HepG2 (cell line): ENCODE results near the gene ZXDA. TPM values are rescaled to one million over a fixed set of nuclear protein-coding genes. Genes with fewer than 3 reads are reported as not detected.

Experiments
- ATAC-seq: fragments of 200-7000 bp; cut with Tn5 transposase; 3 replicates; pipeline ENCODE4 v1.9.1; 2020; ENCODE audit warnings: mild to moderate bottlenecking, moderate library complexity
- BruUV-seq: library from RNA; stranded (reverse); fragments of 400-500 nt; replicated peaks from 2 replicates; lab custom pipeline; 2021; lab: Mats Ljungman, UMichigan
- CTCF ChIA-PET: fragments of 300-600 bp; formaldehyde crosslinking; extraction: SDS; loops from one replicate; lab custom pipeline; 2021; ENCODE audit warnings: low total read pairs, inconsistent platforms, low intra/inter-chr PET ratio; lab: Yijun Ruan, JAX
- POLR2A ChIA-PET: fragments of 350-600 bp; sonication (Branson Sonifier 250); formaldehyde crosslinking; loops from one replicate; lab custom pipeline; 2020; ENCODE audit warnings: antibody characterized with exemption, inconsistent platforms; lab: Yijun Ruan, JAX
- DNase-seq: peaks from one replicate; pipeline ENCODE4 v3.0.0-alpha.2; 2015; ENCODE audit warnings: low spot score
- FAIRE-seq: peaks from 3 replicates; lab custom pipeline; 2011; peaks lifted over from hg19 to GRCh38; lab: Jason Lieb, UNC
- H2AFZ ChIP-seq: one replicate; pipeline ENCODE4 v1.6.1; 2011; ENCODE audit warnings: low read length, inconsistent platforms
- H3K27ac ChIP-seq: fragments of 300-600 bp; 3 replicates; pipeline ENCODE4 v1.8.0; 2011; ENCODE audit warnings: mixed run types, mild to moderate bottlenecking, mixed read lengths, low read length, inconsistent platforms; ENCODE audit not compliant: insufficient read depth; ENCODE audit errors: extremely low read length
- H3K27me3 ChIP-seq, 2 experiments: fragments of 200-600 bp in 1 of 2; 2 replicates in 1 of 2; 3 replicates in 1 of 2; pipeline versions ENCODE4 v1.6.0 to v1.8.0; 2011; ENCODE audit warnings: low read length in 2 of 2, mild to moderate bottlenecking in 2 of 2, moderate library complexity in 2 of 2, inconsistent platforms in 1 of 2; ENCODE audit not compliant: insufficient read depth in 2 of 2, control insufficient read depth in 1 of 2
- H3K36me3 ChIP-seq, 2 experiments: fragments of 200-600 bp in 1 of 2; replicated peaks in 1 of 2; 2 replicates in 1 of 2; 3 replicates in 1 of 2; pipeline versions ENCODE4 v1.5.1 to v1.8.0; 2011; ENCODE audit warnings: low read length in 2 of 2, inconsistent platforms in 1 of 2; ENCODE audit not compliant: insufficient read depth in 2 of 2, control insufficient read depth in 1 of 2
- H3K4me1 ChIP-seq: 2 replicates; pipeline ENCODE4 v1.5.1; 2012; ENCODE audit warnings: low read length, inconsistent platforms; ENCODE audit not compliant: insufficient read depth
- H3K4me2 ChIP-seq: 2 replicates; pipeline ENCODE4 v1.6.0; 2011; ENCODE audit warnings: low read depth, low read length, inconsistent platforms
- H3K4me3 ChIP-seq, 3 experiments: fragments of 200-600 bp in 1 of 3; sonication (generic), shearing (Covaris generic) in 1 of 3; replicated peaks in 1 of 3; 2 replicates each; pipeline ENCODE4 v1.5.1; 2011 to 2016; ENCODE audit warnings: low read length in 3 of 3, inconsistent platforms in 2 of 3, low read depth in 2 of 3, mild to moderate bottlenecking in 2 of 3, control low read depth in 1 of 3, mixed read lengths in 1 of 3; ENCODE audit not compliant: insufficient read depth in 1 of 3
- H3K79me2 ChIP-seq: one replicate; pipeline ENCODE4 v1.6.1; 2011; ENCODE audit warnings: low read length, inconsistent platforms; ENCODE audit not compliant: insufficient read depth
- H3K9ac ChIP-seq: 2 replicates; pipeline ENCODE4 v1.6.0; 2011; ENCODE audit warnings: mild to moderate bottlenecking, low read depth, low read length, inconsistent platforms; ENCODE audit not compliant: insufficient read depth
- H3K9me3 ChIP-seq: 2 replicates; pipeline ENCODE4 v1.5.1; 2012; ENCODE audit warnings: mild to moderate bottlenecking, low read length
- H4K20me1 ChIP-seq: 2 replicates; pipeline ENCODE4 v1.6.0; 2011; ENCODE audit warnings: inconsistent platforms, mild to moderate bottlenecking, low read length, moderate library complexity; ENCODE audit not compliant: insufficient read depth
- ARID2 ChIP-seq: sonication (generic); formaldehyde crosslinking; IDR thresholded peaks from 2 replicates; pipeline ENCODE4 v1.8.1; 2022; ENCODE audit warnings: mild to moderate bottlenecking, missing genetic modification reagents, borderline replicate concordance
- KDM5B ChIP-seq: sonication (generic); formaldehyde crosslinking; IDR thresholded peaks from 2 replicates; pipeline ENCODE4 v1.4.0; 2020; ENCODE audit warnings: missing genetic modification reagents, mild to moderate bottlenecking, borderline replicate concordance
- MAFK ChIP-seq, 2 experiments: IDR thresholded peaks in 1 of 2; conservative IDR thresholded peaks in 1 of 2; 2 replicates each; pipeline ENCODE4 v1.6.1; 2011; ENCODE audit warnings: improper control_type of control experiment in 2 of 2, low read length in 2 of 2
- MIER3 ChIP-seq: IDR thresholded peaks from 2 replicates; pipeline ENCODE4 v1.6.1; 2016; ENCODE audit warnings: missing compliant biosample characterization, borderline replicate concordance
- MLX ChIP-seq: IDR thresholded peaks from 2 replicates; pipeline ENCODE4 v1.6.1; 2016
- NFE2L2 ChIP-seq: fragments of 150-350 bp; IDR thresholded peaks from 2 replicates; pipeline ENCODE4 v1.6.1; 2014; ENCODE audit warnings: low read length
- NONO ChIP-seq, 2 experiments: fragments of 450-650 bp in 1 of 2; sonication (generic) in 1 of 2; formaldehyde crosslinking in 1 of 2; IDR thresholded peaks in 1 of 2; conservative IDR thresholded peaks in 1 of 2; 2 replicates each; pipeline versions ENCODE4 v1.6.1 to v1.8.0; 2017 to 2022; ENCODE audit warnings: mild to moderate bottlenecking in 1 of 2, missing genetic modification reagents in 1 of 2, moderate library complexity in 1 of 2
- NR2F1 ChIP-seq, 2 experiments: fragments of 450-650 bp in 1 of 2; formaldehyde crosslinking in 1 of 2; IDR thresholded peaks; 2 replicates each; pipeline versions ENCODE4 v1.5.0 to v1.6.1; 2016 to 2020; ENCODE audit warnings: mild to moderate bottlenecking in 1 of 2, missing compliant biosample characterization in 1 of 2, missing genetic modification reagents in 1 of 2, moderate library complexity in 1 of 2
- WIZ ChIP-seq: sonication (generic); formaldehyde crosslinking; IDR thresholded peaks from 2 replicates; pipeline ENCODE4 v1.5.1; 2020; ENCODE audit warnings: mild to moderate bottlenecking, missing genetic modification reagents
- ZNF282 ChIP-seq: fragments of 450-650 bp; IDR thresholded peaks from 2 replicates; pipeline ENCODE4 v1.6.1; 2018; ENCODE audit not compliant: partially characterized antibody
- ZNF775 ChIP-seq: sonication (generic); formaldehyde crosslinking; IDR thresholded peaks from 2 replicates; pipeline ENCODE4 v1.4.0; 2020; ENCODE audit warnings: missing genetic modification reagents, mild to moderate bottlenecking, moderate library complexity, borderline replicate concordance
- WGBS: methylation state at CpG from one replicate; pipeline ENCODE4 v1.1.6; 2017; ENCODE audit warnings: low lambda C conversion rate; 5-methylcytosine and 5-hydroxymethylcytosine counted together
- in situ Hi-C: cut with HindIII; loops from 2 replicates; pipeline ENCODE4 v1.10.0; 2017; ENCODE audit warnings: low pct_unique_long_range_greater_than_20kb; ENCODE audit not compliant: extremely low pct_ligation_motif_present
- intact Hi-C: fragments of 100-400 bp; cut with micrococcal nuclease; formaldehyde crosslinking; loops from one replicate; pipeline ENCODE4 v1.10.0; 2022; ENCODE audit not compliant: unreplicated experiment
- polyA plus RNA-seq, 8 experiments: library from polyadenylated mRNA; depleted of rRNA in 3 of 8; stranded (reverse) in 7 of 8; unstranded in 1 of 8; fragments of >200 nt; fragmentation: Illumina TruSeq in 4 of 8; extraction: Trizol in 4 of 8; gene quantifications; 2 replicates each; pipeline versions ENCODE4 v1.2.1 to v1.2.3, GENCODE V29; 2011 to 2016; ENCODE audit warnings: low read depth in 4 of 8, missing spikeins in 1 of 8, mixed read lengths in 1 of 8; ENCODE audit not compliant: insufficient read depth in 1 of 8
- total RNA-seq, 5 experiments: library from RNA; depleted of rRNA; stranded (reverse); fragments of >200 nt; fragmentation: Illumina TruSeq; extraction: Trizol; gene quantifications; 2 replicates each; pipeline ENCODE4 v1.2.3, GENCODE V29; 2016; ENCODE audit warnings: low read depth in 1 of 5

ZXDA gene
- total and polyA plus RNA-seq, 2 of the 13 experiments (the other 11 are each of a cell fraction or from before 2014, with no cell fraction given) = not detected

GRCh38 chrX:57871463-57871862 is 38.8 kb downstream of the ZXDA start:
- BruUV-seq = no TSS peak
- Histone ChIP-seq H3K4me1 (no peaks in the 10 kb centered on the region), H3K27me3 (no peaks in the 10 kb centered on the region), H2AFZ (no peak overlapping the region), H3K79me2 (no peaks in the 10 kb centered on the region), H3K4me2 (no peak overlapping the region), H3K4me3 (no peak overlapping the region), H3K9ac (no peak overlapping the region), H3K9me3 (no peaks in the 10 kb centered on the region), H3K27ac (no peak overlapping the region), H4K20me1 (no peaks in the 10 kb centered on the region), H3K36me3 (no peaks in the 10 kb centered on the region)
- DNase-seq (no peak), FAIRE-seq (no peak), ATAC-seq (no peak)
- in situ Hi-C loops = no loop called here
- no CpG with 5 or more reads among the region's 6 CpGs for WGBS
- TF ChIP-seq NR2F1 (CRISPR knock-in tag; IDR thresholded peaks at IDR 0.05) (no peak), NONO (IDR thresholded peaks at IDR 0.05) (no peak), NONO (CRISPR knock-in tag; conservative IDR thresholded peaks at IDR 0.05) (no peak), WIZ (no peak), ZNF775 (CRISPR knock-in tag) (no peak), MIER3 (no peak), ARID2 (CRISPR knock-in tag) (no peak), MAFK (conservative IDR thresholded peaks at IDR 0.05 in 1 of 2, IDR thresholded peaks at IDR 0.05 in 1 of 2; ENCODE audit: low read length in 2 of 2) (peak in 1 of 2 experiments; percentile 56; a peak in 2 of 4 replicates), ZNF282 (no peak), MLX (no peak), KDM5B (CRISPR knock-in tag) (no peak), NFE2L2 (peak; percentile 22; the same call in 1 of the 2 replicates)
- ChIA-PET CTCF (no interaction called here), POLR2A (no interaction called here)
- intact Hi-C loops = no loop called here

Other genes starting within 250 kb of the ZXDA start
- gene NLRP2B, start 230.2 kb downstream of the ZXDA start, total RNA-seq (2016; rRNA removed; fragmentation: Illumina TruSeq; extraction: Trizol) = not detected in 2 replicates
- gene NLRP2B, start 230.2 kb downstream of the ZXDA start, polyA plus RNA-seq (2011; rRNA removed) = not detected in 2 replicates